Pancreas (tissue), 10 donors: ENCODE results near the gene DOC2A. TPM values are rescaled to one million over a fixed set of nuclear protein-coding genes. Genes with fewer than 3 reads are reported as not detected.

Source experiments
- ATAC-seq, 4 donors: fragments of 200-7000 bp; cut with Tn5 transposase; one replicate each; pipeline versions ENCODE4 v1.8.0 to v1.9.1; 2020; ENCODE audit warnings: mild to moderate bottlenecking in 4 of 4, moderate library complexity in 4 of 4
- DNase-seq, 6 donors: peaks; one replicate each; pipeline ENCODE4 v3.0.0-alpha.2; 2020
- FAIRE-seq: peaks from 2 replicates; lab custom pipeline; 2012; peaks lifted over from hg19 to GRCh38; lab: Jason Lieb, UNC
- H3K27ac ChIP-seq, 4 donors: fragments of 200-600 bp; sonication (generic); 1 replicate in 3 of 4; 2 replicates in 1 of 4; pipeline versions ENCODE4 v1.5.0 to v1.8.0; 2020
- H3K27me3 ChIP-seq, 4 donors: fragments of 200-600 bp; one replicate each; pipeline ENCODE4 v1.8.0; 2021
- H3K36me3 ChIP-seq, 3 donors: fragments of 200-600 bp; sonication (generic) in 1 of 3; one replicate each; pipeline versions ENCODE4 v1.5.0 to v1.8.0; 2020 to 2021
- H3K4me1 ChIP-seq, 3 donors: fragments of 200-600 bp; one replicate each; pipeline ENCODE4 v1.8.0; 2021
- H3K4me3 ChIP-seq, 4 donors: fragments of 200-600 bp; sonication (generic) in 2 of 4; one replicate each; pipeline versions ENCODE4 v1.5.0 to v1.8.0; 2020 to 2021
- H3K9me3 ChIP-seq, 4 donors: fragments of 200-600 bp; one replicate each; pipeline ENCODE4 v1.8.0; 2021
- WGBS, 2 donors: extraction: QIAGEN DNeasy Blood & Tissue Kit; methylation state at CpG; one replicate each; pipeline ENCODE4 v1.1.7; 2013; 5-methylcytosine and 5-hydroxymethylcytosine counted together
- intact Hi-C, 3 donors: fragments of 100-400 bp; cut with DNase I; formaldehyde crosslinking; loops; one replicate each; pipeline versions ENCODE4 v1.11.1 to v1.14.2; 2022
- polyA plus RNA-seq, 2 donors: library from polyadenylated mRNA; stranded (reverse); fragments of 200-250 nt; gene quantifications; one replicate each; pipeline ENCODE4 v1.2.3, GENCODE V29; 2013
- total RNA-seq, 6 donors: library from RNA; stranded (reverse); fragmentation: NEBNext Ultra II Directional in 4 of 6; extraction: Animal tissue kit (Norgen Biotek cat#: 25700) in 4 of 6; gene quantifications; one replicate each; pipeline versions ENCODE4 v1.2.1 to v1.2.4, GENCODE V29; 2021 to 2023
- TF ChIP-seq, protein P1 (sequence below), 4 donors: fragments of 200-600 bp; sonication (generic) in 3 of 4; IDR thresholded peaks; one replicate each; pipeline versions ENCODE4 v1.5.0 to v1.8.0; 2021; ENCODE audit warnings: antibody characterized with exemption in 4 of 4
- donor health status: healthy with polysubstance abuse.
- donor health status: DM: no; HTN: no; CAD: no; lungs with moderate emphysema.
- donor health status: DM: no; HTN: no; CAD: no.
- donor health status: control.
- donor health status: control.
- donor health status: Bipolar disorder and iron deficiency.
- donor health status: DM: yes; HTN: yes; CAD: no.
- donor health status: DM: no; HTN: no; CAD: no.
- donor health status: DM: no; HTN: no; CAD: no.
- donor health status: DM: yes; HTN: yes; CAD: no.

DOC2A gene
- total and polyA plus RNA-seq, 8 donors: 0.19 to 4.4 (median 0.47) TPM

DNA sequence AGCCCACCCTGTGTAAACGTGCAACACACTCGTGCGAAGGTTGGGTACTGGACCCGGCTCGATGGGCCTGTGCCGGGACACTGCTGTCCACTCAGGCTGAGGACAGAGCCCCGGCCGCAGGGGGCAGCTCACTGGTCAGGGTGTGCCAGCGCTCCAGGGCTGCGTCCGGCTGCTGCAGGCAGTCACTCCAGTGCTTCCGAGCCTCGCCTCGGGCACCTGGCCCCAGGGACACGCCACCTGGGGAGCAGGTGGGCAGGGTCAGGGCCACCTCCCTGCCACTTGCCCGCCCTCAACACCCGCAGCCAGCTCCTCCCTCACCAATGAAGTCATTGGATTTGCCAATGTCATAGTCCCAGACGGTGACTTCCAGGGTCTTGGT is 4.7 kb downstream of the DOC2A start:
- Histone ChIP-seq H3K9me3 (no peaks in the 10 kb centered on the region), H3K36me3 (no peaks in the 10 kb centered on the region), H3K4me3 (no peak overlapping the region), H3K27me3 (peaks cover 0 to 2% (median 0%) of the 10 kb centered on the region in 4 donors), H3K4me1 (no peaks in the 10 kb centered on the region), H3K27ac (no peak overlapping the region)
- intact Hi-C loops: loop anchor here in 2 of 3 donors (10.0 kb wide), 2 partner anchors 141 to 311 kb away; partner anchors contain the start of gene CDIPT (in 1 of the 2)
- ATAC-seq (peak in 1 of 4 donors; percentile 12), DNase-seq (peak in 2 of 6 donors; percentile 40 to 77), FAIRE-seq (no peak)
- TF ChIP-seq, protein P1, sequence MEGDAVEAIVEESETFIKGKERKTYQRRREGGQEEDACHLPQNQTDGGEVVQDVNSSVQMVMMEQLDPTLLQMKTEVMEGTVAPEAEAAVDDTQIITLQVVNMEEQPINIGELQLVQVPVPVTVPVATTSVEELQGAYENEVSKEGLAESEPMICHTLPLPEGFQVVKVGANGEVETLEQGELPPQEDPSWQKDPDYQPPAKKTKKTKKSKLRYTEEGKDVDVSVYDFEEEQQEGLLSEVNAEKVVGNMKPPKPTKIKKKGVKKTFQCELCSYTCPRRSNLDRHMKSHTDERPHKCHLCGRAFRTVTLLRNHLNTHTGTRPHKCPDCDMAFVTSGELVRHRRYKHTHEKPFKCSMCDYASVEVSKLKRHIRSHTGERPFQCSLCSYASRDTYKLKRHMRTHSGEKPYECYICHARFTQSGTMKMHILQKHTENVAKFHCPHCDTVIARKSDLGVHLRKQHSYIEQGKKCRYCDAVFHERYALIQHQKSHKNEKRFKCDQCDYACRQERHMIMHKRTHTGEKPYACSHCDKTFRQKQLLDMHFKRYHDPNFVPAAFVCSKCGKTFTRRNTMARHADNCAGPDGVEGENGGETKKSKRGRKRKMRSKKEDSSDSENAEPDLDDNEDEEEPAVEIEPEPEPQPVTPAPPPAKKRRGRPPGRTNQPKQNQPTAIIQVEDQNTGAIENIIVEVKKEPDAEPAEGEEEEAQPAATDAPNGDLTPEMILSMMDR (IDR thresholded peaks at IDR 0.05): no peak
- WGBS, 2 donors: 53 to 71% methylated on average over 18 of the region's 18 CpGs

GRCh38 chr16:30005341-30006094 is 5.3 kb downstream of the DOC2A start:
- no peaks in the 10 kb centered on the region for H3K27me3 ChIP-seq
- WGBS, 2 donors: 46 to 59% methylated on average over 35 of the region's 35 CpGs
- H3K4me1 ChIP-seq: no peaks in the 10 kb centered on the region
- no peak overlapping the region for H3K4me3 ChIP-seq
- no peaks in the 10 kb centered on the region for H3K36me3 ChIP-seq
- H3K9me3 ChIP-seq: no peaks in the 10 kb centered on the region
- DNase-seq (peak in 3 of 6 donors; percentile 47 to 74 (median 49)), ATAC-seq (peak; percentile 62 to 85 (median 79)), FAIRE-seq (no peak)
- intact Hi-C loops: loop anchor here in 2 of 3 donors (10.0 kb wide), 2 partner anchors 141 to 311 kb away; partner anchors contain the start of gene CDIPT (in 1 of the 2)
- TF ChIP-seq, protein P1 (IDR thresholded peaks at IDR 0.05): peak; percentile 67 to 86 (median 75)
- no peak overlapping the region for H3K27ac ChIP-seq

GRCh38 chr16:30004811-30005242 is 6.0 kb downstream of the DOC2A start:
- intact Hi-C loops: loop anchor here in 2 of 3 donors (10.0 kb wide), 2 partner anchors 140 to 310 kb away; partner anchors contain the start of gene CDIPT (in 1 of the 2)
- ATAC-seq (peak; percentile 21 to 35 (median 24)), DNase-seq (peak in 1 of 6 donors; percentile 75), FAIRE-seq (no peak)
- Histone ChIP-seq H3K27ac (no peak overlapping the region), H3K36me3 (no peaks in the 10 kb centered on the region), H3K4me1 (no peaks in the 10 kb centered on the region), H3K9me3 (no peaks in the 10 kb centered on the region), H3K27me3 (no peaks in the 10 kb centered on the region), H3K4me3 (no peak overlapping the region)
- 46 to 51% methylated on average over 5 to 11 of the region's 11 CpGs for WGBS, 2 donors
- TF ChIP-seq, protein P1 (IDR thresholded peaks at IDR 0.05): no peak

DNA sequence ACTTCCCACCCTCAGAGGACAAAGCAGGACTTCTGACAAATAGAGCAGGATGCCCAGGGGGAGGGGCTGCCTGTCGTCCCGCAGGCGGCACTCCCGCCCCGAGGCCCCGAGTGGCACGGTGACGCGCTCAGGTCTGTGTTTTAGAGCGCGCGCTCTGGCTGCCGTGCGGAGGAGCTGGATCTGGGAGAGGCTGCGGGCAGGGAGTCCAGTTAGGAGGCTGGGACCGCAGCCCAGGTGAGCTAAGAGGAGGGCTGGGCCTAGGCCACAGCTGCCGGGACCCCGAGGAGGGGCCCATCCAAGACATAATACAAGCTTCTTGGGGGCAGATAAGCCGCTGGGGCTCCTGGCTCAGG is 6.4 kb downstream of the DOC2A start:
- intact Hi-C loops: loop anchor here in 2 of 3 donors (10.0 kb wide), 2 partner anchors 140 to 310 kb away; partner anchors contain the start of gene CDIPT (in 1 of the 2)
- H3K36me3 ChIP-seq: no peaks in the 10 kb centered on the region
- DNase-seq (no peak), ATAC-seq (no peak), FAIRE-seq (no peak)
- no peak overlapping the region for H3K4me3 ChIP-seq
- TF ChIP-seq, protein P1 (IDR thresholded peaks at IDR 0.05): no peak
- H3K27me3 ChIP-seq: no peaks in the 10 kb centered on the region
- H3K27ac ChIP-seq: no peak overlapping the region
- 74 to 79% methylated on average over 19 of the region's 19 CpGs for WGBS, 2 donors
- H3K9me3 ChIP-seq: no peaks in the 10 kb centered on the region
- H3K4me1 ChIP-seq: no peaks in the 10 kb centered on the region
